Measurements from ENCODE around the gene KCNJ5.

The KCNJ5 gene

GRCh38 chr11:128926437-128927107, 35.4 kb downstream of the KCNJ5 start:
- Histone ChIP-seq H3K27me3 (ENCODE audit: insufficient read depth, poor library complexity, severe bottlenecking) (no peaks in the 10 kb centered on the region), H3K4me3 (replicated peaks; ENCODE audit: insufficient read depth, low read length) (no peak overlapping the region), H3K27ac (replicated peaks) (no peak overlapping the region)
- DNase-seq (ENCODE audit: low read depth in 1 of 2, low spot score in 1 of 2), result no peak
- TF ChIP-seq GABPA (IDR thresholded peaks at IDR 0.05; ENCODE audit: low read depth), result no peak
- TF ChIP-seq REST (IDR thresholded peaks at IDR 0.05; ENCODE audit: insufficient replicate concordance, low read depth), result no peak
- TF ChIP-seq CTCF (IDR thresholded peaks at IDR 0.05; ENCODE audit: insufficient read depth, low read length), result no peak
- no peak for TF ChIP-seq SPI1 (IDR thresholded peaks at IDR 0.05; ENCODE audit: borderline replicate concordance, low read depth)
- no peak for TF ChIP-seq POLR2AphosphoS5 (IDR thresholded peaks at IDR 0.05; ENCODE audit: low read depth)

- TF ChIP-seq CTCF (IDR thresholded peaks at IDR 0.05; ENCODE audit: insufficient read depth, low read length) (no peak), REST (IDR thresholded peaks at IDR 0.05; ENCODE audit: insufficient replicate concordance, low read depth) (no peak), SPI1 (IDR thresholded peaks at IDR 0.05; ENCODE audit: borderline replicate concordance, low read depth) (no peak), GABPA (IDR thresholded peaks at IDR 0.05; ENCODE audit: low read depth) (no peak), POLR2AphosphoS5 (IDR thresholded peaks at IDR 0.05; ENCODE audit: low read depth) (no peak)
- Histone ChIP-seq H3K27ac (replicated peaks) (no peak overlapping the region), H3K27me3 (ENCODE audit: insufficient read depth, poor library complexity, severe bottlenecking) (no peaks in the 10 kb centered on the region), H3K4me3 (replicated peaks; ENCODE audit: insufficient read depth, low read length) (no peak overlapping the region)
- DNase-seq (ENCODE audit: low read depth in 1 of 2, low spot score in 1 of 2), result no peak
Measured at GRCh38 chr11:128927108-128927461, 35.9 kb downstream of the KCNJ5 start.

GRCh38 chr11:128927683-128928336, 36.7 kb downstream of the KCNJ5 start:
- Histone ChIP-seq H3K4me3 (replicated peaks; ENCODE audit: insufficient read depth, low read length) (no peak overlapping the region), H3K27me3 (ENCODE audit: insufficient read depth, poor library complexity, severe bottlenecking) (no peaks in the 10 kb centered on the region), H3K27ac (replicated peaks) (no peak overlapping the region)
- no peak for DNase-seq (ENCODE audit: low read depth in 1 of 2, low spot score in 1 of 2)
- no peak for TF ChIP-seq CTCF (IDR thresholded peaks at IDR 0.05; ENCODE audit: insufficient read depth, low read length)
- TF ChIP-seq SPI1 (IDR thresholded peaks at IDR 0.05; ENCODE audit: borderline replicate concordance, low read depth), result no peak
- TF ChIP-seq POLR2AphosphoS5 (IDR thresholded peaks at IDR 0.05; ENCODE audit: low read depth), result no peak
- TF ChIP-seq REST (IDR thresholded peaks at IDR 0.05; ENCODE audit: insufficient replicate concordance, low read depth), result no peak
- no peak for TF ChIP-seq GABPA (IDR thresholded peaks at IDR 0.05; ENCODE audit: low read depth)

Measured in HL-60 (cell line).